ENCODE measurements around the gene MACC1. TPM values are rescaled to one million over a fixed set of nuclear protein-coding genes. Genes with fewer than 3 reads are reported as not detected.

The MACC1 gene
- polyA plus RNA-seq, 5 donors: 5.4 to 15.8 (median 9.8) TPM

Other genes starting within 250 kb of the MACC1 start
- 1 to 10 TPM; 3.7 to 8.9 (median 6.2) TPM for gene ITGB8, start 113.5 kb upstream of the MACC1 start, polyA plus RNA-seq (ENCODE audit: insufficient read depth in 1 of 5, insufficient read length in 5 of 5, low replicate concordance in 1 of 5)

Measured in right lung (tissue), 5 donors.